Astrocyte (in vitro differentiated cells and primary cell): ENCODE data around the gene SAMSN1. TPM values are rescaled to one million over a fixed set of nuclear protein-coding genes. Genes with fewer than 3 reads are reported as not detected.

Experiments used
- DNase-seq: peaks from one replicate; pipeline ENCODE4 v3.0.0-alpha.2; 2010; ENCODE audit warnings: low read depth
- FAIRE-seq: peaks from 2 replicates; lab custom pipeline; 2011; peaks lifted over from hg19 to GRCh38; lab: Jason Lieb, UNC
- H2AFZ ChIP-seq: 2 replicates; pipeline ENCODE4 v1.6.0; 2012; ENCODE audit warnings: low read depth, low read length, inconsistent platforms
- H3K27ac ChIP-seq: 2 replicates; pipeline ENCODE4 v1.5.1; 2011; ENCODE audit warnings: low read depth, low read length, inconsistent platforms
- H3K27me3 ChIP-seq: 2 replicates; pipeline ENCODE4 v1.6.0; 2011; ENCODE audit warnings: low read length, inconsistent platforms; ENCODE audit not compliant: insufficient read depth
- H3K36me3 ChIP-seq: 2 replicates; pipeline ENCODE4 v1.5.1; 2011; ENCODE audit warnings: low read length, inconsistent platforms; ENCODE audit not compliant: insufficient read depth
- H3K4me1 ChIP-seq: 2 replicates; pipeline ENCODE4 v1.5.1; 2011; ENCODE audit warnings: low read length, inconsistent platforms; ENCODE audit not compliant: insufficient read depth
- H3K4me2 ChIP-seq: 2 replicates; pipeline ENCODE4 v1.6.0; 2012; ENCODE audit warnings: low read length, inconsistent platforms
- H3K4me3 ChIP-seq: 2 replicates; pipeline ENCODE4 v1.5.1; 2011; ENCODE audit warnings: low read depth, mild to moderate bottlenecking, low read length, inconsistent platforms; ENCODE audit not compliant: insufficient read depth
- H3K79me2 ChIP-seq: 2 replicates; pipeline ENCODE4 v1.6.0; 2012; ENCODE audit warnings: mild to moderate bottlenecking, low read length, inconsistent platforms; ENCODE audit not compliant: insufficient read depth
- H3K9ac ChIP-seq: 2 replicates; pipeline ENCODE4 v1.6.0; 2012; ENCODE audit warnings: mild to moderate bottlenecking, low read length, inconsistent platforms
- H3K9me3 ChIP-seq: 2 replicates; pipeline ENCODE4 v1.5.1; 2012; ENCODE audit warnings: low read depth, mild to moderate bottlenecking, low read length, inconsistent platforms; ENCODE audit not compliant: insufficient read depth
- H4K20me1 ChIP-seq: 2 replicates; pipeline ENCODE4 v1.6.0; 2012; ENCODE audit warnings: low read length, inconsistent platforms; ENCODE audit not compliant: insufficient read depth
- H3K27ac Mint-ChIP-seq: one replicate; pipeline ENCODE4 v1.8.0; 2021; ENCODE audit warnings: mild to moderate bottlenecking, mixed read lengths; ENCODE audit not compliant: unreplicated experiment
- H3K27me3 Mint-ChIP-seq: one replicate; pipeline ENCODE4 v1.8.0; 2021; ENCODE audit warnings: low read depth, mixed read lengths; ENCODE audit not compliant: unreplicated experiment
- H3K36me3 Mint-ChIP-seq: one replicate; pipeline ENCODE4 v1.8.0; 2021; ENCODE audit warnings: low read depth, mixed read lengths; ENCODE audit not compliant: unreplicated experiment
- H3K4me1 Mint-ChIP-seq: one replicate; pipeline ENCODE4 v1.8.0; 2021; ENCODE audit warnings: low read depth, mixed read lengths; ENCODE audit not compliant: unreplicated experiment
- H3K4me3 Mint-ChIP-seq: one replicate; pipeline ENCODE4 v1.8.0; 2021; ENCODE audit warnings: mild to moderate bottlenecking, moderate library complexity, mixed read lengths; ENCODE audit not compliant: unreplicated experiment
- H3K9me3 Mint-ChIP-seq: one replicate; pipeline ENCODE4 v1.8.0; 2021; ENCODE audit warnings: mild to moderate bottlenecking, mixed read lengths; ENCODE audit not compliant: unreplicated experiment
- CTCF ChIP-seq: IDR thresholded peaks from 2 replicates; pipeline ENCODE4 v1.5.1; 2011; ENCODE audit warnings: low read depth, mild to moderate bottlenecking, inconsistent platforms, low read length, moderate library complexity; ENCODE audit not compliant: insufficient read depth
- EZH2 ChIP-seq: IDR thresholded peaks from 2 replicates; pipeline ENCODE4 v1.6.1; 2012; ENCODE audit warnings: mild to moderate bottlenecking, low read length, inconsistent platforms; ENCODE audit not compliant: insufficient read depth
- total RNA-seq: library from RNA; stranded (reverse); gene quantifications from 2 replicates; pipeline ENCODE4 v1.2.1, GENCODE V29; 2021

The SAMSN1 gene
- total RNA-seq, 1 donor from 2014 or later: 0.09 TPM

- H3K9me3 ChIP-seq: no peaks in the 10 kb centered on the region
- Mint-ChIP-seq H3K9me3 (no peaks in the 10 kb centered on the region), H3K4me1 (no peaks in the 10 kb centered on the region), H3K36me3 (no peaks in the 10 kb centered on the region), H3K27me3 (no peaks in the 10 kb centered on the region), H3K27ac (no peak overlapping the region), H3K4me3 (no peak overlapping the region)
- H2AFZ ChIP-seq: no peak overlapping the region
- H3K4me3 ChIP-seq: no peak overlapping the region
- no peak overlapping the region for H3K4me2 ChIP-seq
- no peak for TF ChIP-seq EZH2
- no peak for TF ChIP-seq CTCF
- H3K27me3 ChIP-seq: no peaks in the 10 kb centered on the region
- H3K79me2 ChIP-seq: no peaks in the 10 kb centered on the region
- H3K36me3 ChIP-seq: no peaks in the 10 kb centered on the region
- DNase-seq (no peak), FAIRE-seq (no peak)
- H3K27ac ChIP-seq: no peak overlapping the region
- H3K9ac ChIP-seq: no peak overlapping the region
- no peaks in the 10 kb centered on the region for H3K4me1 ChIP-seq
- no peaks in the 10 kb centered on the region for H4K20me1 ChIP-seq
Measured at GRCh38 chr21:14593230-14593629, 47.1 kb upstream of the SAMSN1 start.

- Histone ChIP-seq H4K20me1 (no peaks in the 10 kb centered on the region), H3K9me3 (no peaks in the 10 kb centered on the region), H3K79me2 (no peaks in the 10 kb centered on the region), H2AFZ (no peak overlapping the region), H3K27ac (no peak overlapping the region), H3K4me3 (no peak overlapping the region), H3K27me3 (no peaks in the 10 kb centered on the region), H3K36me3 (no peaks in the 10 kb centered on the region), H3K9ac (no peak overlapping the region), H3K4me1 (no peaks in the 10 kb centered on the region), H3K4me2 (no peak overlapping the region)
- H3K4me3 Mint-ChIP-seq: no peak overlapping the region
- no peaks in the 10 kb centered on the region for H3K27me3 Mint-ChIP-seq
- FAIRE-seq (no peak), DNase-seq (no peak)
- no peaks in the 10 kb centered on the region for H3K4me1 Mint-ChIP-seq
- H3K9me3 Mint-ChIP-seq: no peaks in the 10 kb centered on the region
- no peak overlapping the region for H3K27ac Mint-ChIP-seq
- H3K36me3 Mint-ChIP-seq: no peaks in the 10 kb centered on the region
- TF ChIP-seq CTCF (no peak), EZH2 (no peak)
Measured at GRCh38 chr21:14592296-14593000, 46.3 kb upstream of the SAMSN1 start.

- no peaks in the 10 kb centered on the region for H3K9me3 Mint-ChIP-seq
- H3K36me3 ChIP-seq: no peaks in the 10 kb centered on the region
- H3K4me3 ChIP-seq: no peak overlapping the region
- H3K79me2 ChIP-seq: no peaks in the 10 kb centered on the region
- no peak overlapping the region for H2AFZ ChIP-seq
- TF ChIP-seq EZH2: no peak
- no peak for TF ChIP-seq CTCF
- H3K36me3 Mint-ChIP-seq: no peaks in the 10 kb centered on the region
- no peaks in the 10 kb centered on the region for H4K20me1 ChIP-seq
- FAIRE-seq: no peak
- no peaks in the 10 kb centered on the region for H3K9me3 ChIP-seq
- no peaks in the 10 kb centered on the region for H3K4me1 Mint-ChIP-seq
- DNase-seq: no peak
- H3K4me2 ChIP-seq: no peak overlapping the region
- no peak overlapping the region for H3K27ac Mint-ChIP-seq
- H3K27ac ChIP-seq: no peak overlapping the region
- no peaks in the 10 kb centered on the region for H3K27me3 Mint-ChIP-seq
- H3K4me1 ChIP-seq: no peaks in the 10 kb centered on the region
- no peaks in the 10 kb centered on the region for H3K27me3 ChIP-seq
- H3K4me3 Mint-ChIP-seq: no peak overlapping the region
- H3K9ac ChIP-seq: no peak overlapping the region
Measured at GRCh38 chr21:14591882-14592281, 45.8 kb upstream of the SAMSN1 start.
